Pancreas (tissue), 10 donors: ENCODE data around the gene TKT. TPM values are rescaled to one million over a fixed set of nuclear protein-coding genes. Genes with fewer than 3 reads are reported as not detected.

ENCODE experiments used
- ATAC-seq, 4 donors: fragments of 200-7000 bp; cut with Tn5 transposase; one replicate each; pipeline versions ENCODE4 v1.8.0 to v1.9.1; 2020; ENCODE audit warnings: mild to moderate bottlenecking in 4 of 4, moderate library complexity in 4 of 4
- DNase-seq, 6 donors: peaks; one replicate each; pipeline ENCODE4 v3.0.0-alpha.2; 2020
- FAIRE-seq: peaks from 2 replicates; lab custom pipeline; 2012; peaks lifted over from hg19 to GRCh38; lab: Jason Lieb, UNC
- H3K27ac ChIP-seq, 4 donors: fragments of 200-600 bp; sonication (generic); 1 replicate in 3 of 4; 2 replicates in 1 of 4; pipeline versions ENCODE4 v1.5.0 to v1.8.0; 2020
- H3K27me3 ChIP-seq, 4 donors: fragments of 200-600 bp; one replicate each; pipeline ENCODE4 v1.8.0; 2021
- H3K36me3 ChIP-seq, 3 donors: fragments of 200-600 bp; sonication (generic) in 1 of 3; one replicate each; pipeline versions ENCODE4 v1.5.0 to v1.8.0; 2020 to 2021
- H3K4me1 ChIP-seq, 3 donors: fragments of 200-600 bp; one replicate each; pipeline ENCODE4 v1.8.0; 2021
- H3K4me3 ChIP-seq, 4 donors: fragments of 200-600 bp; sonication (generic) in 2 of 4; one replicate each; pipeline versions ENCODE4 v1.5.0 to v1.8.0; 2020 to 2021
- H3K9me3 ChIP-seq, 4 donors: fragments of 200-600 bp; one replicate each; pipeline ENCODE4 v1.8.0; 2021
- CTCF ChIP-seq, 4 donors: fragments of 200-600 bp; sonication (generic) in 3 of 4; IDR thresholded peaks; one replicate each; pipeline versions ENCODE4 v1.5.0 to v1.8.0; 2021; ENCODE audit warnings: antibody characterized with exemption in 4 of 4
- WGBS, 2 donors: extraction: QIAGEN DNeasy Blood & Tissue Kit; methylation state at CpG; one replicate each; pipeline ENCODE4 v1.1.7; 2013; 5-methylcytosine and 5-hydroxymethylcytosine counted together
- intact Hi-C, 3 donors: fragments of 100-400 bp; cut with DNase I; formaldehyde crosslinking; loops; one replicate each; pipeline versions ENCODE4 v1.11.1 to v1.14.2; 2022
- polyA plus RNA-seq, 2 donors: library from polyadenylated mRNA; stranded (reverse); fragments of 200-250 nt; gene quantifications; one replicate each; pipeline ENCODE4 v1.2.3, GENCODE V29; 2013
- total RNA-seq, 6 donors: library from RNA; stranded (reverse); fragmentation: NEBNext Ultra II Directional in 4 of 6; extraction: Animal tissue kit (Norgen Biotek cat#: 25700) in 4 of 6; gene quantifications; one replicate each; pipeline versions ENCODE4 v1.2.1 to v1.2.4, GENCODE V29; 2021 to 2023
- donor health status: healthy with polysubstance abuse.
- donor health status: DM: no; HTN: no; CAD: no; lungs with moderate emphysema.
- donor health status: DM: no; HTN: no; CAD: no.
- donor health status: control.
- donor health status: control.
- donor health status: Bipolar disorder and iron deficiency.
- donor health status: DM: yes; HTN: yes; CAD: no.
- donor health status: DM: no; HTN: no; CAD: no.
- donor health status: DM: no; HTN: no; CAD: no.
- donor health status: DM: yes; HTN: yes; CAD: no.

TKT gene
- total and polyA plus RNA-seq, 8 donors: 114 to 306 (median 195) TPM

- Histone ChIP-seq H3K36me3 (no peaks in the 10 kb centered on the region), H3K27ac (no peak overlapping the region), H3K4me3 (no peak overlapping the region), H3K4me1 (peaks cover 9 to 14% (median 12%) of the 10 kb centered on the region in 3 donors), H3K27me3 (no peaks in the 10 kb centered on the region), H3K9me3 (no peaks in the 10 kb centered on the region)
- FAIRE-seq: no peak
- WGBS, 2 donors: 94 to 95% methylated on average over 4 of the region's 4 CpGs
- ATAC-seq: no peak
- TF ChIP-seq CTCF (IDR thresholded peaks at IDR 0.05): no peak
- intact Hi-C loops: no loop called here
- no peak for DNase-seq
These were observed 1.6 kb upstream of the TKT start for GRCh38 chr3:53257465-53257864.

GRCh38 chr3:53256704-53257055, 858 bp upstream of the TKT start:
- Histone ChIP-seq H3K4me3 (no peak overlapping the region), H3K36me3 (no peaks in the 10 kb centered on the region), H3K4me1 (peaks cover 9 to 18% (median 14%) of the 10 kb centered on the region in 3 donors), H3K27ac (no peak overlapping the region), H3K27me3 (no peaks in the 10 kb centered on the region), H3K9me3 (no peaks in the 10 kb centered on the region)
- TF ChIP-seq CTCF (IDR thresholded peaks at IDR 0.05): no peak
- intact Hi-C loops: no loop called here
- ATAC-seq (no peak), FAIRE-seq (no peak), DNase-seq (no peak)
- 78 to 87% methylated on average over 5 of the region's 5 CpGs for WGBS, 2 donors

DNA sequence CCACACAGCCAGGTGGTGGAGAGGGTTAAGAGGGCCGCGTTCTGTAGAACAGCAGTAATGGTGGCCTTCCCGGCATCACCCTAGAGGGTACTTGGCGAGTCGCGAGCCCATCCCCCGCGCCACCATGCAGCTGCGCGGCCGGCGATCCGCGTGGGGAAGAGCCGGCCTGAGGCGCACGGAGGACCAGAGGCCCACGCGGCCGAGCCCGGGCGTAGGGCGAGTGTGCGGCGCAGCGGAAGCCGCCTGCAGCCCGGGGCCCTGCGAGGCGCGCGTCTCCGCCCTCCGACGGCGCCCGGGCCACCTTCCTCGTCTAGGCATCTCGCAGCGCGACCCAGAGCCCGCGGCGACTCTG, 423 bp downstream of the TKT start:
- Histone ChIP-seq H3K4me1 (peaks cover 9 to 25% (median 18%) of the 10 kb centered on the region in 3 donors), H3K36me3 (no peaks in the 10 kb centered on the region), H3K9me3 (no peaks in the 10 kb centered on the region), H3K27me3 (no peaks in the 10 kb centered on the region), H3K4me3 (peak overlapping the region; percentile 77 to 99 (median 84)), H3K27ac (peak overlapping the region; percentile 56 to 83 (median 74))
- FAIRE-seq (no peak), DNase-seq (peak in 3 of 6 donors; percentile 32 to 60 (median 56)), ATAC-seq (peak; percentile 44 to 61 (median 50))
- intact Hi-C loops: no loop called here
- WGBS, 2 donors: 0% methylated on average over 22 to 44 of the region's 44 CpGs
- no peak for TF ChIP-seq CTCF (IDR thresholded peaks at IDR 0.05)

- TF ChIP-seq CTCF (IDR thresholded peaks at IDR 0.05): no peak
These were observed 1.1 kb downstream of the TKT start for GRCh38 chr3:53254509-53255422.

More at GRCh38 chr3:53254509-53255422, 1.1 kb downstream of the TKT start:
- ATAC-seq: peak; percentile 84 to 90 (median 85)
- Histone ChIP-seq H3K27me3 (no peaks in the 10 kb centered on the region), H3K4me1 (peaks cover 9 to 26% (median 18%) of the 10 kb centered on the region in 3 donors), H3K36me3 (no peaks in the 10 kb centered on the region), H3K27ac (peak overlapping the region; percentile 56 to 83 (median 74)), H3K4me3 (peak overlapping the region; percentile 77 to 99 (median 84)), H3K9me3 (no peaks in the 10 kb centered on the region)
- FAIRE-seq: no peak
- intact Hi-C loops: no loop called here
- DNase-seq: peak; percentile 89 to 96 (median 94)
- 1% methylated on average over 30 to 32 of the region's 32 CpGs for WGBS, 2 donors
